Muscle layer of colon (tissue), 2 donors: ENCODE data around the gene GJB2.

Experiments
- H3K27ac ChIP-seq: one replicate; pipeline ENCODE4 v1.7.0; 2013; ENCODE audit warnings: low read depth, mild to moderate bottlenecking, low read length, moderate library complexity
- H3K27me3 ChIP-seq, 2 donors: one replicate each; pipeline ENCODE4 v1.7.0; 2013; ENCODE audit warnings: low read length in 2 of 2, mild to moderate bottlenecking in 2 of 2; ENCODE audit not compliant: insufficient read depth in 2 of 2, control insufficient read depth in 1 of 2
- H3K36me3 ChIP-seq: one replicate; pipeline ENCODE4 v1.7.0; 2013; ENCODE audit warnings: mild to moderate bottlenecking, low read length; ENCODE audit not compliant: insufficient read depth
- H3K4me1 ChIP-seq: one replicate; pipeline ENCODE4 v1.7.0; 2013; ENCODE audit warnings: mild to moderate bottlenecking, low read length; ENCODE audit not compliant: insufficient read depth
- H3K4me3 ChIP-seq, 2 donors: one replicate each; pipeline ENCODE4 v1.7.0; 2013; ENCODE audit warnings: low read length in 2 of 2, low read depth in 1 of 2, mild to moderate bottlenecking in 1 of 2, moderate library complexity in 1 of 2
- H3K9ac ChIP-seq: one replicate; pipeline ENCODE4 v1.7.0; 2013; ENCODE audit warnings: low read length
- H3K9me3 ChIP-seq: one replicate; pipeline ENCODE4 v1.7.0; 2013; ENCODE audit warnings: mild to moderate bottlenecking, low read length
- donor health status: abdominal sarcoma.
- donor health status: Adenocarcinoma of cecum.

Gene GJB2

GRCh38 chr13:20145521-20145920 is 47.2 kb downstream of the GJB2 start:
- Histone ChIP-seq H3K4me3 (no peak overlapping the region), H3K27me3 (peaks cover 13 to 40% of the 10 kb centered on the region in 2 donors), H3K9me3 (no peaks in the 10 kb centered on the region), H3K27ac (no peak overlapping the region), H3K36me3 (no peaks in the 10 kb centered on the region), H3K4me1 (no peaks in the 10 kb centered on the region), H3K9ac (no peak overlapping the region)

- Histone ChIP-seq H3K36me3 (no peaks in the 10 kb centered on the region), H3K4me1 (no peaks in the 10 kb centered on the region), H3K9me3 (no peaks in the 10 kb centered on the region), H3K4me3 (no peak overlapping the region), H3K27ac (no peak overlapping the region), H3K27me3 (peaks cover 13 to 35% of the 10 kb centered on the region in 2 donors), H3K9ac (no peak overlapping the region)
Observed at GRCh38 chr13:20144141-20144850, 48.4 kb downstream of the GJB2 start.

GRCh38 chr13:20142927-20143480 is 49.7 kb downstream of the GJB2 start:
- no peak overlapping the region for H3K9ac ChIP-seq
- H3K27ac ChIP-seq = no peak overlapping the region
- H3K9me3 ChIP-seq = no peaks in the 10 kb centered on the region
- H3K4me1 ChIP-seq = no peaks in the 10 kb centered on the region
- H3K36me3 ChIP-seq = no peaks in the 10 kb centered on the region
- no peak overlapping the region for H3K4me3 ChIP-seq
- peaks cover 13 to 38% of the 10 kb centered on the region in 2 donors for H3K27me3 ChIP-seq

GRCh38 chr13:20142023-20142926 is 50.5 kb downstream of the GJB2 start:
- peaks cover 18 to 45% of the 10 kb centered on the region in 2 donors for H3K27me3 ChIP-seq
- H3K36me3 ChIP-seq = no peaks in the 10 kb centered on the region
- H3K4me1 ChIP-seq = no peaks in the 10 kb centered on the region
- no peak overlapping the region for H3K27ac ChIP-seq
- H3K4me3 ChIP-seq = no peak overlapping the region
- H3K9ac ChIP-seq = no peak overlapping the region
- no peaks in the 10 kb centered on the region for H3K9me3 ChIP-seq

- Histone ChIP-seq H3K9ac (no peak overlapping the region), H3K4me1 (peaks cover 4% of the 10 kb centered on the region), H3K27me3 (peaks cover 22 to 52% of the 10 kb centered on the region in 2 donors), H3K9me3 (no peaks in the 10 kb centered on the region), H3K4me3 (no peak overlapping the region), H3K27ac (no peak overlapping the region), H3K36me3 (no peaks in the 10 kb centered on the region)
Observed at GRCh38 chr13:20141238-20142022, 51.3 kb downstream of the GJB2 start.

- Histone ChIP-seq H3K27me3 (peaks cover 24 to 52% of the 10 kb centered on the region in 2 donors), H3K27ac (no peak overlapping the region), H3K4me3 (no peak overlapping the region), H3K9ac (no peak overlapping the region), H3K9me3 (no peaks in the 10 kb centered on the region), H3K36me3 (no peaks in the 10 kb centered on the region), H3K4me1 (peaks cover 4% of the 10 kb centered on the region)
Observed at GRCh38 chr13:20140487-20140886, 52.3 kb downstream of the GJB2 start.

- Histone ChIP-seq H3K27me3 (peaks cover 16 to 37% of the 10 kb centered on the region in 2 donors), H3K27ac (no peak overlapping the region), H3K4me3 (no peak overlapping the region), H3K9me3 (no peaks in the 10 kb centered on the region), H3K4me1 (peaks cover 4% of the 10 kb centered on the region), H3K36me3 (no peaks in the 10 kb centered on the region), H3K9ac (no peak overlapping the region)
Observed at GRCh38 chr13:20137875-20138274, 54.9 kb downstream of the GJB2 start.
